Ishikawa (cell line): ENCODE data around the gene COL26A1.

Experiments used
- CEBPB ChIP-seq: IDR thresholded peaks from 2 replicates; pipeline ENCODE4 v1.6.1; 2012
- CREB1 ChIP-seq: IDR thresholded peaks from 2 replicates; pipeline ENCODE4 v1.6.1; 2012; ENCODE audit warnings: low read depth
- EGR1 ChIP-seq: IDR thresholded peaks from 2 replicates; pipeline ENCODE4 v1.6.1; 2012
- EP300 ChIP-seq: IDR thresholded peaks from 2 replicates; pipeline ENCODE4 v1.6.1; 2012; ENCODE audit warnings: borderline replicate concordance
- FOXM1 ChIP-seq: IDR thresholded peaks from 2 replicates; pipeline ENCODE4 v1.6.1; 2012; ENCODE audit warnings: low read depth, borderline replicate concordance
- RAD21 ChIP-seq: IDR thresholded peaks from 2 replicates; pipeline ENCODE4 v1.6.1; 2012; ENCODE audit warnings: low read depth
- TAF1 ChIP-seq: IDR thresholded peaks from 2 replicates; pipeline ENCODE4 v1.6.1; 2012; ENCODE audit warnings: low read depth, mild to moderate bottlenecking
- TCF12 ChIP-seq: IDR thresholded peaks from 2 replicates; pipeline ENCODE4 v1.6.1; 2012; ENCODE audit warnings: low read depth
- YY1 ChIP-seq: IDR thresholded peaks from 2 replicates; pipeline ENCODE4 v1.6.1; 2012; ENCODE audit warnings: low read depth
- ZBTB7A ChIP-seq: IDR thresholded peaks from 2 replicates; pipeline ENCODE4 v1.6.1; 2012; ENCODE audit warnings: low read depth
- TF ChIP-seq, protein P1 (sequence below): IDR thresholded peaks from 2 replicates; pipeline ENCODE4 v1.6.1; 2012
- TF ChIP-seq, protein P2 (sequence below): IDR thresholded peaks from 2 replicates; pipeline ENCODE4 v1.6.1; 2012; ENCODE audit warnings: low read depth, mild to moderate bottlenecking

DNA sequence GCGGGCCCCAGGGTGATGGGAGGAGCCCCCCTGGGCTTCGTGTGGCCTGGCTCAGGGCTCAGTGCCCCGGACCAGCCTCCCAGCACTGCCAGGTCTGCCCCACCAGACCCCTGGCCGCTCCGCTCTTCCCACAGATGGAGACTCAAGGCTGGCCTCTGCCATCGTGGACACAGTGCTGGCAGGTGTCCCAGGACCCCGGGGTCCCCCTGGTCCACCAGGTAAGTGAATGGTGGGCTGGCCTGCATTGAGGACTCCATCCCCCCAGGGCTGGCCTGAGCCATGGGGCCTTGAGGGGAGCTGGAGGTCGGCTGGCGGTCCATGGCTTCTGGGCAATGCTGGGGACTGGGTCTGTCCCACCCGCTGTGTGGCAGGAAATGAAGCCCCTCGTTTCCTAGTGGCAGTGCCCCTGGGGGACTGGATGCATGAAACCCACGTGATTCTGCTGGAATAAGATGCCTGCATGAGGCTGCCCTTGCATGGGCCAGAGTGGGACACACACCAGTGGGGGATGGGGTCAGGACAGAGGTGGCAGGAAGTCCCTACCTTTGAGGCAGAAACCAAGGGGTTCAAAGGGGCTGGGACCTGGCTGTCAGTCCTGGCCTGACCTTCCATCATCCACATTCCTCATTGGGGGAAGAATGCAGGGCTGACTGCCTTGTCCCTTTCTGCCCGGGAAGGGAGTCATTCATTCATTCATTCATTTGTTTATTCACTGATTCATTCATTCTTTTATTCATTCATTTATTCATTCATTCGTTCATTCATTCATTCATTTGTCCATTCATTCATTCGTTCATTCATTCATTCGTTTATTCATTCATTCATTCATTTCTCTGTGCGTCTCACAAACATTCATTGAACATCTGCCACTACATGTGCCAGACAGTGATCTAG, 184.6 kb downstream of the COL26A1 start:
- no peak for TF ChIP-seq YY1
- no peak for TF ChIP-seq CREB1
- TF ChIP-seq, protein P1, sequence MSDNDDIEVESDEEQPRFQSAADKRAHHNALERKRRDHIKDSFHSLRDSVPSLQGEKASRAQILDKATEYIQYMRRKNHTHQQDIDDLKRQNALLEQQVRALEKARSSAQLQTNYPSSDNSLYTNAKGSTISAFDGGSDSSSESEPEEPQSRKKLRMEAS: no peak
- no peak for TF ChIP-seq CEBPB
- no peak for TF ChIP-seq EP300
- no peak for TF ChIP-seq FOXM1
- TF ChIP-seq RAD21: no peak
- no peak for TF ChIP-seq ZBTB7A
- TF ChIP-seq, protein P2, sequence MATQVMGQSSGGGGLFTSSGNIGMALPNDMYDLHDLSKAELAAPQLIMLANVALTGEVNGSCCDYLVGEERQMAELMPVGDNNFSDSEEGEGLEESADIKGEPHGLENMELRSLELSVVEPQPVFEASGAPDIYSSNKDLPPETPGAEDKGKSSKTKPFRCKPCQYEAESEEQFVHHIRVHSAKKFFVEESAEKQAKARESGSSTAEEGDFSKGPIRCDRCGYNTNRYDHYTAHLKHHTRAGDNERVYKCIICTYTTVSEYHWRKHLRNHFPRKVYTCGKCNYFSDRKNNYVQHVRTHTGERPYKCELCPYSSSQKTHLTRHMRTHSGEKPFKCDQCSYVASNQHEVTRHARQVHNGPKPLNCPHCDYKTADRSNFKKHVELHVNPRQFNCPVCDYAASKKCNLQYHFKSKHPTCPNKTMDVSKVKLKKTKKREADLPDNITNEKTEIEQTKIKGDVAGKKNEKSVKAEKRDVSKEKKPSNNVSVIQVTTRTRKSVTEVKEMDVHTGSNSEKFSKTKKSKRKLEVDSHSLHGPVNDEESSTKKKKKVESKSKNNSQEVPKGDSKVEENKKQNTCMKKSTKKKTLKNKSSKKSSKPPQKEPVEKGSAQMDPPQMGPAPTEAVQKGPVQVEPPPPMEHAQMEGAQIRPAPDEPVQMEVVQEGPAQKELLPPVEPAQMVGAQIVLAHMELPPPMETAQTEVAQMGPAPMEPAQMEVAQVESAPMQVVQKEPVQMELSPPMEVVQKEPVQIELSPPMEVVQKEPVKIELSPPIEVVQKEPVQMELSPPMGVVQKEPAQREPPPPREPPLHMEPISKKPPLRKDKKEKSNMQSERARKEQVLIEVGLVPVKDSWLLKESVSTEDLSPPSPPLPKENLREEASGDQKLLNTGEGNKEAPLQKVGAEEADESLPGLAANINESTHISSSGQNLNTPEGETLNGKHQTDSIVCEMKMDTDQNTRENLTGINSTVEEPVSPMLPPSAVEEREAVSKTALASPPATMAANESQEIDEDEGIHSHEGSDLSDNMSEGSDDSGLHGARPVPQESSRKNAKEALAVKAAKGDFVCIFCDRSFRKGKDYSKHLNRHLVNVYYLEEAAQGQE: no peak
- TF ChIP-seq TCF12: no peak
- TF ChIP-seq EGR1: no peak
- no peak for TF ChIP-seq TAF1
